Thyroid gland (tissue), 4 donors: ENCODE data around the gene SCART1.

Source experiments
- CTCF ChIP-seq, 6 experiments: fragments of 200-600 bp in 3 of 6; fragments of 450-650 bp in 3 of 6; sonication (generic) in 3 of 6; IDR thresholded peaks; one replicate each; pipeline ENCODE4 v1.5.1; 2016 to 2019; ENCODE audit warnings: antibody characterized with exemption in 6 of 6, mild to moderate bottlenecking in 2 of 6, inconsistent platforms in 1 of 6, moderate library complexity in 1 of 6
- POLR2A ChIP-seq, 2 donors: fragments of 450-650 bp; IDR thresholded peaks; one replicate each; pipeline ENCODE4 v1.6.1; 2017; ENCODE audit warnings: antibody characterized with exemption in 2 of 2, mild to moderate bottlenecking in 2 of 2, moderate library complexity in 1 of 2

- TF ChIP-seq CTCF (IDR thresholded peaks at IDR 0.05) (no peak), POLR2A (IDR thresholded peaks at IDR 0.05) (no peak)
Measured at GRCh38 chr10:133419211-133419950, 34.4 kb upstream of the SCART1 start.
